PC-3 (cell line): ENCODE data around the gene CAP2. TPM values are rescaled to one million over a fixed set of nuclear protein-coding genes. Genes with fewer than 3 reads are reported as not detected.

ENCODE experiments used
- ATAC-seq: fragments of 200-7000 bp; cut with Tn5 transposase; 2 replicates; pipeline ENCODE4 v1.9.1; 2020; ENCODE audit warnings: mild to moderate bottlenecking, moderate library complexity
- BruUV-seq: library from RNA; stranded (reverse); fragments of 400-500 nt; replicated peaks from 2 replicates; lab custom pipeline; 2021; lab: Mats Ljungman, UMichigan
- CTCF ChIA-PET: fragments of 300-600 bp; sonication (Branson Sonifier 250); formaldehyde crosslinking; loops from one replicate; lab custom pipeline; 2022; ENCODE audit warnings: antibody characterized with exemption; lab: Charles Lee
- POLR2A ChIA-PET: fragments of 300-600 bp; sonication (Branson Sonifier 250); formaldehyde crosslinking; loops from one replicate; lab custom pipeline; 2022; ENCODE audit warnings: antibody characterized with exemption; ENCODE audit not compliant: unreplicated experiment; lab: Charles Lee
- DNase-seq: peaks from one replicate; pipeline ENCODE4 v3.0.0-alpha.2; 2015
- H2AFZ ChIP-seq: fragments of 300-600 bp; sonication (generic); 2 replicates; pipeline ENCODE4 v1.6.0; 2016; ENCODE audit warnings: antibody characterized with exemption, low read length
- H3F3A ChIP-seq: fragments of 300-600 bp; sonication (generic); one replicate; pipeline ENCODE4 v1.6.0; 2017; ENCODE audit warnings: antibody characterized with exemption, low read length, control low read depth, mild to moderate bottlenecking; ENCODE audit not compliant: unreplicated experiment
- H3K27ac ChIP-seq: fragments of 300-600 bp; sonication (generic); 2 replicates; pipeline ENCODE4 v1.5.1; 2016; ENCODE audit warnings: mild to moderate bottlenecking, low read length
- H3K27me3 ChIP-seq: fragments of 300-600 bp; sonication (generic); 2 replicates; pipeline ENCODE4 v1.6.1; 2016; ENCODE audit warnings: low read length, mixed read lengths
- H3K36me3 ChIP-seq: fragments of 300-600 bp; sonication (generic); 2 replicates; pipeline ENCODE4 v1.6.1; 2016; ENCODE audit warnings: low read depth, mixed run types, low read length, mixed read lengths
- H3K4me1 ChIP-seq: fragments of 300-600 bp; sonication (generic); 2 replicates; pipeline ENCODE4 v1.5.1; 2016; ENCODE audit warnings: low read length; ENCODE audit not compliant: insufficient read depth
- H3K4me2 ChIP-seq: fragments of 300-600 bp; sonication (generic); 2 replicates; pipeline ENCODE4 v1.6.0; 2016; ENCODE audit warnings: low read length
- H3K4me3 ChIP-seq: fragments of 300-600 bp; sonication (generic); 2 replicates; pipeline ENCODE4 v1.5.1; 2016; ENCODE audit warnings: mild to moderate bottlenecking, low read length, mixed read lengths
- H3K79me2 ChIP-seq: fragments of 300-600 bp; sonication (generic); 2 replicates; pipeline ENCODE4 v1.6.1; 2017; ENCODE audit warnings: low read length, mixed read lengths
- H3K9ac ChIP-seq: fragments of 300-600 bp; sonication (generic); 2 replicates; pipeline ENCODE4 v1.6.0; 2016; ENCODE audit warnings: mild to moderate bottlenecking, low read length
- H3K9me2 ChIP-seq: fragments of 300-600 bp; sonication (generic); replicated peaks from 2 replicates; pipeline ENCODE4 v1.6.1; 2016; ENCODE audit warnings: mixed run types, low read length, mixed read lengths
- H3K9me3 ChIP-seq: fragments of 300-600 bp; sonication (generic); 2 replicates; pipeline ENCODE4 v1.6.1; 2016; ENCODE audit warnings: low read length, mixed read lengths
- H4K20me1 ChIP-seq: fragments of 300-600 bp; sonication (generic); 2 replicates; pipeline ENCODE4 v1.6.1; 2016; ENCODE audit warnings: low read length, mixed read lengths
- CTCF ChIP-seq: fragments of 300-600 bp; sonication (generic); conservative IDR thresholded peaks from 2 replicates; pipeline ENCODE4 v1.5.1; 2017; ENCODE audit warnings: antibody characterized with exemption, low read depth, mild to moderate bottlenecking, low read length
- EZH2 ChIP-seq: fragments of 300-600 bp; sonication (generic); IDR thresholded peaks from one replicate; pipeline ENCODE4 v1.6.1; 2017; ENCODE audit warnings: antibody characterized with exemption, mild to moderate bottlenecking, low read length; ENCODE audit not compliant: unreplicated experiment
- EZH2phosphoT487 ChIP-seq: fragments of 300-600 bp; sonication (generic); IDR thresholded peaks from 2 replicates; pipeline ENCODE4 v1.6.1; 2018; ENCODE audit warnings: mild to moderate bottlenecking, antibody characterized with exemption, low read length, borderline replicate concordance
- intact Hi-C: fragments of 100-400 bp; cut with micrococcal nuclease; formaldehyde crosslinking; loops from 2 replicates; pipeline ENCODE4 v1.9.0; 2023
- total RNA-seq: library from RNA; depleted of rRNA; stranded (reverse); fragments of >200 nt; gene quantifications from 2 replicates; pipeline ENCODE4 v1.2.3, GENCODE V29; 2014

Gene CAP2
- total RNA-seq, 1 experiment from 2014 or later = 8.2 TPM

GRCh38 chr6:17367868-17368267 is 25.5 kb upstream of the CAP2 start:
- no peak for DNase-seq
- ChIA-PET CTCF (no interaction called here), POLR2A (no interaction called here)
- Histone ChIP-seq H3F3A (no peaks in the 10 kb centered on the region), H3K9ac (no peak overlapping the region), H2AFZ (no peak overlapping the region), H3K9me2 (no peaks in the 10 kb centered on the region), H3K27ac (no peak overlapping the region), H3K27me3 (no peaks in the 10 kb centered on the region), H3K4me3 (no peak overlapping the region), H3K36me3 (no peaks in the 10 kb centered on the region), H3K4me2 (no peak overlapping the region), H3K9me3 (peaks cover 11% of the 10 kb centered on the region), H3K4me1 (peaks cover 8% of the 10 kb centered on the region), H4K20me1 (no peaks in the 10 kb centered on the region), H3K79me2 (no peaks in the 10 kb centered on the region)
- no peak for ATAC-seq
- BruUV-seq = no TSS peak
- intact Hi-C loops = no loop called here
- TF ChIP-seq CTCF (no peak), EZH2phosphoT487 (no peak), EZH2 (no peak)

GRCh38 chr6:17381424-17382147 is 11.8 kb upstream of the CAP2 start:
- no peak overlapping the region for H3K4me2 ChIP-seq
- H3K4me3 ChIP-seq = no peak overlapping the region
- H3K36me3 ChIP-seq = no peaks in the 10 kb centered on the region
- H3K9me2 ChIP-seq = no peaks in the 10 kb centered on the region
- H3K79me2 ChIP-seq = no peaks in the 10 kb centered on the region
- CTCF ChIA-PET = no interaction called here
- H3K27ac ChIP-seq = no peak overlapping the region
- no peaks in the 10 kb centered on the region for H3F3A ChIP-seq
- H3K9ac ChIP-seq = no peak overlapping the region
- POLR2A ChIA-PET = no interaction called here
- intact Hi-C loops = no loop called here
- no peak overlapping the region for H2AFZ ChIP-seq
- ATAC-seq (no peak), DNase-seq (no peak)
- H3K9me3 ChIP-seq = no peaks in the 10 kb centered on the region
- no TSS peak for BruUV-seq
- 0 out of 2 replicates have a peak, but pooled peaks cover 3% of the 10 kb centered on the region for H3K4me1 ChIP-seq
- TF ChIP-seq EZH2phosphoT487 = no peak
- no peak for TF ChIP-seq EZH2
- no peak for TF ChIP-seq CTCF
- no peaks in the 10 kb centered on the region for H3K27me3 ChIP-seq
- H4K20me1 ChIP-seq = no peaks in the 10 kb centered on the region

- Histone ChIP-seq H3K4me2 (no peak overlapping the region), H3K9me2 (no peaks in the 10 kb centered on the region), H2AFZ (no peak overlapping the region), H3K9ac (no peak overlapping the region), H3K27me3 (no peaks in the 10 kb centered on the region), H3K27ac (no peak overlapping the region), H4K20me1 (no peaks in the 10 kb centered on the region), H3K9me3 (no peaks in the 10 kb centered on the region), H3F3A (no peaks in the 10 kb centered on the region), H3K36me3 (no peaks in the 10 kb centered on the region), H3K4me3 (no peak overlapping the region), H3K79me2 (no peaks in the 10 kb centered on the region), H3K4me1 (peaks cover 11% of the 10 kb centered on the region)
- CTCF ChIA-PET = no interaction called here
- DNase-seq (no peak), ATAC-seq (no peak)
- intact Hi-C loops = no loop called here
- no TSS peak for BruUV-seq
- POLR2A ChIA-PET = no interaction called here
- TF ChIP-seq CTCF = no peak
- TF ChIP-seq EZH2 = no peak
- TF ChIP-seq EZH2phosphoT487 = no peak
These were observed 7.7 kb upstream of the CAP2 start for GRCh38 chr6:17385660-17386059.
